HepG2 (cell line): ENCODE data around the gene TXNL4B. TPM values are rescaled to one million over a fixed set of nuclear protein-coding genes. Genes with fewer than 3 reads are reported as not detected.

Experiments
- CHCHD3 ChIP-seq: sonication (generic); formaldehyde crosslinking; IDR thresholded peaks from 2 replicates; pipeline ENCODE4 v1.8.0; 2022; ENCODE audit warnings: mild to moderate bottlenecking, missing genetic modification reagents, moderate library complexity
- GATAD1 ChIP-seq: IDR thresholded peaks from 2 replicates; pipeline ENCODE4 v1.6.1; 2016; ENCODE audit warnings: missing genetic modification reagents, missing compliant biosample characterization
- HNRNPUL1 ChIP-seq: fragments of 200-400 bp; formaldehyde crosslinking; IDR thresholded peaks from 2 replicates; pipeline ENCODE4 v1.6.1; 2017; ENCODE audit warnings: low read depth, mild to moderate bottlenecking, low read length, moderate library complexity
- NPAS2 ChIP-seq: sonication (generic); formaldehyde crosslinking; IDR thresholded peaks from 2 replicates; pipeline ENCODE4 v1.8.0; 2022; ENCODE audit warnings: mild to moderate bottlenecking, missing genetic modification reagents, borderline replicate concordance
- NR2F6 ChIP-seq, 2 experiments: IDR thresholded peaks; 2 replicates each; pipeline ENCODE4 v1.6.1; 2016; ENCODE audit warnings: antibody characterized with exemption in 1 of 2, mild to moderate bottlenecking in 1 of 2
- SNAPC2 ChIP-seq: sonication (generic); formaldehyde crosslinking; IDR thresholded peaks from 2 replicates; pipeline ENCODE4 v1.8.1; 2022; ENCODE audit warnings: mild to moderate bottlenecking, missing genetic modification reagents
- U2AF2 ChIP-seq: fragments of 200-400 bp; formaldehyde crosslinking; IDR thresholded peaks from 2 replicates; pipeline ENCODE4 v1.6.1; 2017; ENCODE audit warnings: low read depth, mild to moderate bottlenecking, low read length
- ZBTB38 ChIP-seq: sonication (generic); formaldehyde crosslinking; IDR thresholded peaks from 2 replicates; pipeline ENCODE4 v1.5.1; 2020; ENCODE audit warnings: mild to moderate bottlenecking, missing genetic modification reagents
- ZC3H4 ChIP-seq: sonication (generic); formaldehyde crosslinking; IDR thresholded peaks from 2 replicates; pipeline ENCODE4 v1.4.0; 2020; ENCODE audit warnings: missing genetic modification reagents, borderline replicate concordance
- ZHX1 ChIP-seq: sonication (generic); formaldehyde crosslinking; IDR thresholded peaks from 2 replicates; pipeline ENCODE4 v1.8.1; 2022; ENCODE audit warnings: low read depth, mild to moderate bottlenecking, missing genetic modification reagents
- ZNF225 ChIP-seq: sonication (generic); formaldehyde crosslinking; IDR thresholded peaks from 2 replicates; pipeline ENCODE4 v1.4.0; 2020; ENCODE audit warnings: mild to moderate bottlenecking, missing genetic modification reagents
- ZNF33A ChIP-seq: sonication (generic); formaldehyde crosslinking; IDR thresholded peaks from 2 replicates; pipeline ENCODE4 v1.5.1; 2020; ENCODE audit warnings: missing genetic modification reagents, mild to moderate bottlenecking, moderate library complexity, borderline replicate concordance
- ZNF383 ChIP-seq: sonication (generic); formaldehyde crosslinking; IDR thresholded peaks from 2 replicates; pipeline ENCODE4 v1.4.0; 2020; ENCODE audit warnings: missing genetic modification reagents, mild to moderate bottlenecking, borderline replicate concordance
- ZNF484 ChIP-seq: sonication (generic); formaldehyde crosslinking; IDR thresholded peaks from 2 replicates; pipeline ENCODE4 v1.5.1; 2020; ENCODE audit warnings: mild to moderate bottlenecking, low read depth, missing genetic modification reagents, borderline replicate concordance
- ZNF496 ChIP-seq: sonication (generic); formaldehyde crosslinking; IDR thresholded peaks from 2 replicates; pipeline ENCODE4 v1.8.1; 2023; ENCODE audit warnings: mild to moderate bottlenecking, moderate library complexity, missing genetic modification reagents; ENCODE audit not compliant: insufficient replicate concordance
- ZNF570 ChIP-seq: sonication (generic); formaldehyde crosslinking; IDR thresholded peaks from 2 replicates; pipeline ENCODE4 v1.4.0; 2020; ENCODE audit warnings: mild to moderate bottlenecking, missing genetic modification reagents, borderline replicate concordance
- ZNF761 ChIP-seq: sonication (generic); formaldehyde crosslinking; conservative IDR thresholded peaks from 2 replicates; pipeline ENCODE4 v1.4.0; 2020; ENCODE audit warnings: mild to moderate bottlenecking, missing genetic modification reagents
- ZNF800 ChIP-seq: sonication (generic); formaldehyde crosslinking; IDR thresholded peaks from 2 replicates; pipeline ENCODE4 v1.4.0; 2020; ENCODE audit warnings: missing genetic modification reagents
- polyA plus RNA-seq, 8 experiments: library from polyadenylated mRNA; depleted of rRNA in 3 of 8; stranded (reverse) in 7 of 8; unstranded in 1 of 8; fragments of >200 nt; fragmentation: Illumina TruSeq in 4 of 8; extraction: Trizol in 4 of 8; gene quantifications; 2 replicates each; pipeline versions ENCODE4 v1.2.1 to v1.2.3, GENCODE V29; 2011 to 2016; ENCODE audit warnings: low read depth in 4 of 8, missing spikeins in 1 of 8, mixed read lengths in 1 of 8; ENCODE audit not compliant: insufficient read depth in 1 of 8
- total RNA-seq, 5 experiments: library from RNA; depleted of rRNA; stranded (reverse); fragments of >200 nt; fragmentation: Illumina TruSeq; extraction: Trizol; gene quantifications; 2 replicates each; pipeline ENCODE4 v1.2.3, GENCODE V29; 2016; ENCODE audit warnings: low read depth in 1 of 5
- TF ChIP-seq, protein P1 (sequence below): sonication (generic); formaldehyde crosslinking; IDR thresholded peaks from 2 replicates; pipeline ENCODE4 v1.4.0; 2020; ENCODE audit warnings: missing genetic modification reagents, borderline replicate concordance

Gene TXNL4B
- total and polyA plus RNA-seq, 2 of the 13 experiments (the other 11 are each of a cell fraction or from before 2014, with no cell fraction given) = 17.4 to 18.3 TPM

GRCh38 chr16:72093448-72094265 lies at the start of gene TXNL4B, which contains the start of gene DHX38 (continued):
- TF ChIP-seq ZNF800 (peak; percentile 62), ZNF225 (CRISPR knock-in tag) (peak; percentile 47; the same call in 1 of the 2 replicates), ZNF496 (CRISPR knock-in tag) (no peak), CHCHD3 (CRISPR knock-in tag) (no peak), ZC3H4 (CRISPR knock-in tag) (no peak), ZBTB38 (CRISPR knock-in tag) (peak; percentile 19; the same call in 1 of the 2 replicates), NR2F6 (IDR thresholded peaks at IDR 0.05) (peak; percentile 11; the same call in 1 of the 2 replicates), NR2F6 (CRISPR knock-in tag; IDR thresholded peaks at IDR 0.05) (0 out of 2 replicates have a peak, but pooled peaks have one; percentile 34), ZNF484 (CRISPR knock-in tag) (0 out of 2 replicates have a peak, but pooled peaks have one; percentile 66), ZNF761 (CRISPR knock-in tag) (no peak), NPAS2 (no peak), HNRNPUL1 (no peak), ZNF570 (CRISPR knock-in tag) (no peak; the same call in 1 of the 2 replicates), ZHX1 (peak; percentile 89; the same call in 1 of the 2 replicates), GATAD1 (CRISPR knock-in tag) (peak; percentile 97), ZNF383 (CRISPR knock-in tag) (no peak), SNAPC2 (CRISPR knock-in tag) (peak; percentile 56; the same call in 1 of the 2 replicates), ZNF33A (no peak; the same call in 1 of the 2 replicates), U2AF2 (no peak)
- TF ChIP-seq, protein P1, sequence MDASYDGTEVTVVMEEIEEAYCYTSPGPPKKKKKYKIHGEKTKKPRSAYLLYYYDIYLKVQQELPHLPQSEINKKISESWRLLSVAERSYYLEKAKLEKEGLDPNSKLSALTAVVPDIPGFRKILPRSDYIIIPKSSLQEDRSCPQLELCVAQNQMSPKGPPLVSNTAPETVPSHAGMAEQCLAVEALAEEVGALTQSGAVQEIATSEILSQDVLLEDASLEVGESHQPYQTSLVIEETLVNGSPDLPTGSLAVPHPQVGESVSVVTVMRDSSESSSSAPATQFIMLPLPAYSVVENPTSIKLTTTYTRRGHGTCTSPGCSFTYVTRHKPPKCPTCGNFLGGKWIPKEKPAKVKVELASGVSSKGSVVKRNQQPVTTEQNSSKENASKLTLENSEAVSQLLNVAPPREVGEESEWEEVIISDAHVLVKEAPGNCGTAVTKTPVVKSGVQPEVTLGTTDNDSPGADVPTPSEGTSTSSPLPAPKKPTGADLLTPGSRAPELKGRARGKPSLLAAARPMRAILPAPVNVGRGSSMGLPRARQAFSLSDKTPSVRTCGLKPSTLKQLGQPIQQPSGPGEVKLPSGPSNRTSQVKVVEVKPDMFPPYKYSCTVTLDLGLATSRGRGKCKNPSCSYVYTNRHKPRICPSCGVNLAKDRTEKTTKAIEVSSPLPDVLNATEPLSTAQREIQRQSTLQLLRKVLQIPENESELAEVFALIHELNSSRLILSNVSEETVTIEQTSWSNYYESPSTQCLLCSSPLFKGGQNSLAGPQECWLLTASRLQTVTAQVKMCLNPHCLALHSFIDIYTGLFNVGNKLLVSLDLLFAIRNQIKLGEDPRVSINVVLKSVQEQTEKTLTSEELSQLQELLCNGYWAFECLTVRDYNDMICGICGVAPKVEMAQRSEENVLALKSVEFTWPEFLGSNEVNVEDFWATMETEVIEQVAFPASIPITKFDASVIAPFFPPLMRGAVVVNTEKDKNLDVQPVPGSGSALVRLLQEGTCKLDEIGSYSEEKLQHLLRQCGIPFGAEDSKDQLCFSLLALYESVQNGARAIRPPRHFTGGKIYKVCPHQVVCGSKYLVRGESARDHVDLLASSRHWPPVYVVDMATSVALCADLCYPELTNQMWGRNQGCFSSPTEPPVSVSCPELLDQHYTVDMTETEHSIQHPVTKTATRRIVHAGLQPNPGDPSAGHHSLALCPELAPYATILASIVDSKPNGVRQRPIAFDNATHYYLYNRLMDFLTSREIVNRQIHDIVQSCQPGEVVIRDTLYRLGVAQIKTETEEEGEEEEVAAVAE (CRISPR knock-in tag) = peak; percentile 97
